GM18505 (cell line): ENCODE data around the gene EPB42.
"Not testable (repeated sequence)": the region's sequence is repeated elsewhere in the genome, so short reads cannot be mapped to it uniquely, and the experiment has no call there.

ENCODE experiments used
- ATAC-seq: cut with Tn5 transposase; IDR thresholded peaks from one replicate; pipeline ENCODE4 v1.9.1; 2021; ENCODE audit not compliant: unreplicated experiment
- POLR2A ChIP-seq: IDR thresholded peaks from 4 replicates; pipeline ENCODE4 v1.6.1; 2011; ENCODE audit warnings: borderline replicate concordance; ENCODE audit not compliant: insufficient read depth, insufficient read length; ENCODE audit errors: extremely low read depth

Gene EPB42

GRCh38 chr15:43196760-43197548, 23.9 kb downstream of the EPB42 start:
- ATAC-seq: no peak
- TF ChIP-seq POLR2A: no peak

- TF ChIP-seq POLR2A: no peak
- ATAC-seq: no peak
Measured at GRCh38 chr15:43194795-43195194, 26.0 kb downstream of the EPB42 start.

- ATAC-seq: no peak
- no peak for TF ChIP-seq POLR2A
Measured at GRCh38 chr15:43193710-43194109, 27.1 kb downstream of the EPB42 start.

- ATAC-seq: no peak
- no peak for TF ChIP-seq POLR2A
Measured at GRCh38 chr15:43190178-43190577, 30.6 kb downstream of the EPB42 start.

- ATAC-seq: no peak
- TF ChIP-seq POLR2A: no peak
Measured at GRCh38 chr15:43189296-43189695, 31.5 kb downstream of the EPB42 start.

- no peak for TF ChIP-seq POLR2A
- ATAC-seq: no peak
Measured at GRCh38 chr15:43187544-43188155, 33.2 kb downstream of the EPB42 start.

GRCh38 chr15:43186003-43186353, 34.8 kb downstream of the EPB42 start:
- TF ChIP-seq POLR2A: no peak
- no peak for ATAC-seq

GRCh38 chr15:43185157-43186002, 35.4 kb downstream of the EPB42 start, which contains the start of gene CCNDBP1:
CCNDBP1 (plus strand) TSS chr15:43185403; CDS start chr15:43185499, 96 bp downstream.
- TF ChIP-seq POLR2A: peak; percentile 97
- ATAC-seq: peak; percentile 94

- no peak for ATAC-seq
- TF ChIP-seq POLR2A: no peak
Measured at GRCh38 chr15:43184407-43185124, 36.3 kb downstream of the EPB42 start.

GRCh38 chr15:43183270-43183669, 37.5 kb downstream of the EPB42 start:
- no peak for TF ChIP-seq POLR2A
- no peak for ATAC-seq

- ATAC-seq: not testable (repeated sequence)
Measured at GRCh38 chr15:43177147-43177546, 43.7 kb downstream of the EPB42 start.

- ATAC-seq: not testable (repeated sequence)
Measured at GRCh38 chr15:43175656-43176309, 45.0 kb downstream of the EPB42 start.

- ATAC-seq: no peak
- TF ChIP-seq POLR2A: no peak
Measured at GRCh38 chr15:43169888-43170287, 50.9 kb downstream of the EPB42 start.
